ENCODE results near the gene CTNNA2.

GRCh38 chr2:79977792-79978191, 464.9 kb downstream of the CTNNA2 start:
- no peak for TF ChIP-seq CTCF (IDR thresholded peaks at IDR 0.05; ENCODE audit: control extremely low read depth in 1 of 3, insufficient read depth in 1 of 3, low read depth in 1 of 3, low read length in 3 of 3)
- no peak for TF ChIP-seq EZH2 (IDR thresholded peaks at IDR 0.05; ENCODE audit: low read depth, low read length, severe bottlenecking)
- TF ChIP-seq KDM1A (IDR thresholded peaks at IDR 0.05; ENCODE audit: borderline replicate concordance, low read length) = no peak
- TF ChIP-seq SIN3A (conservative IDR thresholded peaks at IDR 0.05 in 1 of 2, IDR thresholded peaks at IDR 0.05 in 1 of 2; ENCODE audit: low read depth in 1 of 2, low read length in 2 of 2) = no peak
- no peak for TF ChIP-seq POLR2A (IDR thresholded peaks at IDR 0.05; ENCODE audit: control extremely low read depth in 1 of 2, low read depth in 2 of 2, low read length in 2 of 2)
- TF ChIP-seq POLR2AphosphoS5 (IDR thresholded peaks at IDR 0.05; ENCODE audit: low read depth, low read length) = no peak
- no peak for TF ChIP-seq EP300 (IDR thresholded peaks at IDR 0.05; ENCODE audit: borderline replicate concordance in 1 of 2, low read depth in 2 of 2, low read length in 2 of 2)
- no peak for TF ChIP-seq CBX5 (IDR thresholded peaks at IDR 0.05; ENCODE audit: low read depth, low read length)
- TF ChIP-seq GABPA (IDR thresholded peaks at IDR 0.05; ENCODE audit: borderline replicate concordance, insufficient read depth, low read length) = no peak

Measured in H1 (cell line).